DND-41 (cell line): ENCODE measurements around the gene GOLPH3.

Experiments used
- ATAC-seq: fragments of 200-7000 bp; cut with Tn5 transposase; 3 replicates; pipeline ENCODE4 v1.9.1; 2021; ENCODE audit warnings: low read depth; ENCODE audit not compliant: insufficient read depth
- DNase-seq: peaks from one replicate; pipeline ENCODE4 v3.0.0-alpha.2; 2020
- H2AFZ ChIP-seq: 2 replicates; pipeline ENCODE4 v1.6.0; 2012; ENCODE audit warnings: low read depth, low read length
- H3K27ac ChIP-seq: 2 replicates; pipeline ENCODE4 v1.5.1; 2012; ENCODE audit warnings: low read length, inconsistent platforms
- H3K27me3 ChIP-seq: fragments of 200-600 bp; sonication (generic); 2 replicates; pipeline ENCODE4 v1.6.0; 2012; ENCODE audit warnings: low read length, mild to moderate bottlenecking, inconsistent platforms; ENCODE audit not compliant: insufficient read depth, poor library complexity
- H3K36me3 ChIP-seq: 2 replicates; pipeline ENCODE4 v1.5.1; 2012; ENCODE audit warnings: low read length, inconsistent platforms; ENCODE audit not compliant: insufficient read depth
- H3K4me1 ChIP-seq: 2 replicates; pipeline ENCODE4 v1.5.1; 2012; ENCODE audit warnings: mild to moderate bottlenecking, low read length; ENCODE audit not compliant: insufficient read depth
- H3K4me2 ChIP-seq: 2 replicates; pipeline ENCODE4 v1.6.0; 2012; ENCODE audit warnings: mild to moderate bottlenecking, moderate library complexity, low read length, inconsistent platforms; ENCODE audit not compliant: insufficient read depth
- H3K4me3 ChIP-seq, 2 experiments: fragments of 200-600 bp in 1 of 2; shearing (Covaris generic) in 1 of 2; 2 replicates each; pipeline ENCODE4 v1.5.1; 2012 to 2016; ENCODE audit warnings: inconsistent platforms in 2 of 2, low read length in 2 of 2, mild to moderate bottlenecking in 2 of 2, low read depth in 1 of 2, moderate library complexity in 1 of 2
- H3K79me2 ChIP-seq: 2 replicates; pipeline ENCODE4 v1.6.0; 2012; ENCODE audit warnings: low read length, inconsistent platforms; ENCODE audit not compliant: insufficient read depth
- H3K9ac ChIP-seq: 2 replicates; pipeline ENCODE4 v1.6.0; 2012; ENCODE audit warnings: low read depth, mild to moderate bottlenecking, inconsistent platforms, low read length, moderate library complexity
- H3K9me3 ChIP-seq: 2 replicates; pipeline ENCODE4 v1.5.1; 2012; ENCODE audit warnings: low read length, moderate library complexity, mild to moderate bottlenecking, inconsistent platforms; ENCODE audit not compliant: insufficient read depth, severe bottlenecking
- H4K20me1 ChIP-seq: 2 replicates; pipeline ENCODE4 v1.6.0; 2012; ENCODE audit warnings: low read length; ENCODE audit not compliant: insufficient read depth
- CTCF ChIP-seq: IDR thresholded peaks from 2 replicates; pipeline ENCODE4 v1.5.1; 2012; ENCODE audit warnings: borderline replicate concordance, low read length, moderate library complexity, mild to moderate bottlenecking; ENCODE audit not compliant: poor library complexity, severe bottlenecking; ENCODE audit errors: extremely low read depth
- EZH2 ChIP-seq: IDR thresholded peaks from 3 replicates; pipeline ENCODE4 v1.6.1; 2012; ENCODE audit warnings: borderline replicate concordance, low read depth, mild to moderate bottlenecking, moderate library complexity, low read length, inconsistent platforms; ENCODE audit not compliant: severe bottlenecking

GOLPH3 gene

GRCh38 chr5:32197032-32197431 is 22.9 kb upstream of the GOLPH3 start:
- no peaks in the 10 kb centered on the region for H3K79me2 ChIP-seq
- no peaks in the 10 kb centered on the region for H3K4me1 ChIP-seq
- no peak for DNase-seq
- H2AFZ ChIP-seq, result no peak overlapping the region
- H3K27me3 ChIP-seq, result no peaks in the 10 kb centered on the region
- TF ChIP-seq EZH2, result no peak
- TF ChIP-seq CTCF, result no peak
- no peak overlapping the region for H3K9ac ChIP-seq
- ATAC-seq, result no peak
- no peaks in the 10 kb centered on the region for H4K20me1 ChIP-seq
- H3K27ac ChIP-seq, result no peak overlapping the region
- H3K4me3 ChIP-seq, result no peak overlapping the region
- H3K36me3 ChIP-seq, result no peaks in the 10 kb centered on the region
- no peaks in the 10 kb centered on the region for H3K9me3 ChIP-seq
- H3K4me2 ChIP-seq, result no peak overlapping the region

GRCh38 chr5:32195265-32195664 is 21.1 kb upstream of the GOLPH3 start:
- H4K20me1 ChIP-seq, result no peaks in the 10 kb centered on the region
- no peak overlapping the region for H3K27ac ChIP-seq
- no peaks in the 10 kb centered on the region for H3K79me2 ChIP-seq
- H3K9ac ChIP-seq, result no peak overlapping the region
- no peak overlapping the region for H2AFZ ChIP-seq
- no peaks in the 10 kb centered on the region for H3K36me3 ChIP-seq
- no peak overlapping the region for H3K4me3 ChIP-seq
- TF ChIP-seq CTCF (no peak), EZH2 (no peak)
- no peaks in the 10 kb centered on the region for H3K4me1 ChIP-seq
- H3K27me3 ChIP-seq, result no peaks in the 10 kb centered on the region
- ATAC-seq (no peak), DNase-seq (no peak)
- H3K4me2 ChIP-seq, result no peak overlapping the region
- no peaks in the 10 kb centered on the region for H3K9me3 ChIP-seq

- Histone ChIP-seq H3K4me3 (no peak overlapping the region), H3K9ac (no peak overlapping the region), H3K79me2 (no peaks in the 10 kb centered on the region), H3K27me3 (no peaks in the 10 kb centered on the region), H3K4me2 (no peak overlapping the region), H3K4me1 (no peaks in the 10 kb centered on the region), H4K20me1 (no peaks in the 10 kb centered on the region), H3K9me3 (no peaks in the 10 kb centered on the region), H3K27ac (no peak overlapping the region), H2AFZ (no peak overlapping the region), H3K36me3 (no peaks in the 10 kb centered on the region)
- no peak for ATAC-seq
- no peak for DNase-seq
- TF ChIP-seq CTCF (no peak), EZH2 (no peak)
These were observed 19.5 kb upstream of the GOLPH3 start for GRCh38 chr5:32193591-32193990.

GRCh38 chr5:32190095-32190494 is 16.0 kb upstream of the GOLPH3 start:
- ATAC-seq, result no peak
- DNase-seq, result no peak
- Histone ChIP-seq H3K79me2 (no peaks in the 10 kb centered on the region), H2AFZ (no peak overlapping the region), H3K9ac (no peak overlapping the region), H3K27ac (no peak overlapping the region), H4K20me1 (no peaks in the 10 kb centered on the region), H3K4me3 (no peak overlapping the region), H3K4me2 (no peak overlapping the region), H3K4me1 (no peaks in the 10 kb centered on the region), H3K36me3 (no peaks in the 10 kb centered on the region), H3K27me3 (no peaks in the 10 kb centered on the region), H3K9me3 (peaks cover 3% of the 10 kb centered on the region)
- TF ChIP-seq EZH2, result no peak
- no peak for TF ChIP-seq CTCF
